ENCODE measurements around the gene SSR3.

SSR3 gene

DNA sequence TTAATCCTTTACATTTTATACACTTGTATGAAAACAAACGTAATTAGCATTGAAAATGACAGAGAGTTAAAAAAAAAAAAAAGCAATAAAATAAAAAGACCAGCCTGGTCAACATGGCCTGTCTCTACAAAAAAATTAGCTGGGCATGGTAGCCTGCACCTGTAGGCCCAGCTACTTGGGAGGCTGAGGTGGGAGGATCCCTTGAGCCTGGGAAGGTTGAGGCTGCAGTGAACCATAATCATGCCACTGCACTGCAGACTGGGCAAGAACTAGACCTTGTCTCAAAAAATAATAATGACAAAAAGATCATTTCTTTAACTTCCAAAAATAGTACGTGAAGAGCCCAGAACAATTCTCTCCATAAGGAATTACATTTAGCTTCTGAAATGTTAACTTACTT lies 1.9 kb downstream of the SSR3 start:
- Histone ChIP-seq H4K20me1 (ENCODE audit: control insufficient read depth, insufficient read depth, low read depth, low read length) (no peaks in the 10 kb centered on the region), H3K27me3 (ENCODE audit: control insufficient read depth, low read length) (no peaks in the 10 kb centered on the region), H3K27ac (ENCODE audit: low read depth, low read length) (no peak overlapping the region), H3K9me3 (ENCODE audit: control insufficient read depth, insufficient read depth, low read length) (no peaks in the 10 kb centered on the region), H3F3A (ENCODE audit: control insufficient read depth, insufficient read depth) (no peaks in the 10 kb centered on the region), H3K4me3 (ENCODE audit: low read length) (peak overlapping the region; percentile 99; the same call in 1 of the 2 replicates), H3K9me2 (replicated peaks; ENCODE audit: control insufficient read depth, low read length) (no peaks in the 10 kb centered on the region), H3K79me2 (ENCODE audit: control insufficient read depth, low read length) (peaks cover 63% of the 10 kb centered on the region), H3K4me2 (ENCODE audit: low read length) (peak overlapping the region; percentile 89; the same call in 1 of the 2 replicates), H3K4me1 (ENCODE audit: control insufficient read depth, low read length) (peaks cover 30% of the 10 kb centered on the region), H3K36me3 (ENCODE audit: control insufficient read depth, low read length) (peaks cover 63% of the 10 kb centered on the region)
- no peak for TF ChIP-seq EZH2phosphoT487 (IDR thresholded peaks at IDR 0.05; ENCODE audit: borderline replicate concordance, low read length)
- TF ChIP-seq, protein P1, sequence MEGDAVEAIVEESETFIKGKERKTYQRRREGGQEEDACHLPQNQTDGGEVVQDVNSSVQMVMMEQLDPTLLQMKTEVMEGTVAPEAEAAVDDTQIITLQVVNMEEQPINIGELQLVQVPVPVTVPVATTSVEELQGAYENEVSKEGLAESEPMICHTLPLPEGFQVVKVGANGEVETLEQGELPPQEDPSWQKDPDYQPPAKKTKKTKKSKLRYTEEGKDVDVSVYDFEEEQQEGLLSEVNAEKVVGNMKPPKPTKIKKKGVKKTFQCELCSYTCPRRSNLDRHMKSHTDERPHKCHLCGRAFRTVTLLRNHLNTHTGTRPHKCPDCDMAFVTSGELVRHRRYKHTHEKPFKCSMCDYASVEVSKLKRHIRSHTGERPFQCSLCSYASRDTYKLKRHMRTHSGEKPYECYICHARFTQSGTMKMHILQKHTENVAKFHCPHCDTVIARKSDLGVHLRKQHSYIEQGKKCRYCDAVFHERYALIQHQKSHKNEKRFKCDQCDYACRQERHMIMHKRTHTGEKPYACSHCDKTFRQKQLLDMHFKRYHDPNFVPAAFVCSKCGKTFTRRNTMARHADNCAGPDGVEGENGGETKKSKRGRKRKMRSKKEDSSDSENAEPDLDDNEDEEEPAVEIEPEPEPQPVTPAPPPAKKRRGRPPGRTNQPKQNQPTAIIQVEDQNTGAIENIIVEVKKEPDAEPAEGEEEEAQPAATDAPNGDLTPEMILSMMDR (IDR thresholded peaks at IDR 0.05; ENCODE audit: low read depth, low read length, poor library complexity, severe bottlenecking), result no peak

DNA sequence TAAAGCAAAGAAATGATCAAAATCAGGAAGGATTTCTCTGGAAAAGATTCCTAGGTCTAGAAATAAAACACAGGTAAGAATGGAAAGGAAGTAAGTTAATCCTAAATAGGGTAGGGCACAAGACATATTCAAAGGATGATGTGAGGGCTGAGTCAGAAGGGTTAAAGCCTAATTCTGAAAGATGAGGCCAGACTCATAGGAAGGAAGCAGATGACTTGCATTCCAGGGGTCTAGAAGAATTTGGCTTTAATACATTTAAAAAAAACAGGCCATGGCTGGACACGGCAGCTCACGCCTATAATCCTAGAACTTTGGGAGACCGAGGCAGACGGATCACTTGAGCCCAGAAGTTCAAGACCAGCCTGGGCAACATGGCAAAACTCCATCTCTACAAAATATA lies 3.2 kb downstream of the SSR3 start:
- Histone ChIP-seq H4K20me1 (ENCODE audit: control insufficient read depth, insufficient read depth, low read depth, low read length) (no peaks in the 10 kb centered on the region), H3K4me1 (ENCODE audit: control insufficient read depth, low read length) (peaks cover 30% of the 10 kb centered on the region), H3K4me3 (ENCODE audit: low read length) (no peak overlapping the region), H3K4me2 (ENCODE audit: low read length) (no peak overlapping the region), H3K36me3 (ENCODE audit: control insufficient read depth, low read length) (peaks cover 75% of the 10 kb centered on the region), H3K79me2 (ENCODE audit: control insufficient read depth, low read length) (peaks cover 72% of the 10 kb centered on the region), H3F3A (ENCODE audit: control insufficient read depth, insufficient read depth) (no peaks in the 10 kb centered on the region), H3K9me3 (ENCODE audit: control insufficient read depth, insufficient read depth, low read length) (no peaks in the 10 kb centered on the region), H3K27me3 (ENCODE audit: control insufficient read depth, low read length) (no peaks in the 10 kb centered on the region), H3K9me2 (replicated peaks; ENCODE audit: control insufficient read depth, low read length) (no peaks in the 10 kb centered on the region), H3K27ac (ENCODE audit: low read depth, low read length) (no peak overlapping the region)
- TF ChIP-seq EZH2phosphoT487 (IDR thresholded peaks at IDR 0.05; ENCODE audit: borderline replicate concordance, low read length), result no peak
- TF ChIP-seq, protein P1 (IDR thresholded peaks at IDR 0.05; ENCODE audit: low read depth, low read length, poor library complexity, severe bottlenecking), result no peak

DNA sequence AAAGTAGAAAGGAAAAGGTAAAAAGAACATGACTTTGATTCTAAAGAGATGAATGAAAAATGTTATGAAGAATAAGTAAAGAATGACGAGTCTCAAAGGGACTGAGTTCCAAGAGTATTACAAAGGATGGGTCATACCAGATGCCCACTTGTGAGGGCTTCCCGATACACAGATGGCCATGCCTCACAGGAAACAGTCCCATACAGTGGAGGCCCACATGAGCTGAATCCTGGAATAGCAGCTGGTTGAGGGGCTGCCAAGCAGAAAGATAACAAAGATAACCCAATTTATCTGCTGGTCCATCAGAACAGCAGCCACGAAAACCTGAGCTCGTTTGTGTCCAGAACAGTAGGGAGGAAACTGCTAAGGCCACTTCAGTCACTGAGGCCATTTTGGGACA lies 3.7 kb downstream of the SSR3 start:
- Histone ChIP-seq H3K79me2 (ENCODE audit: control insufficient read depth, low read length) (peaks cover 76% of the 10 kb centered on the region), H3K27ac (ENCODE audit: low read depth, low read length) (no peak overlapping the region), H3K36me3 (ENCODE audit: control insufficient read depth, low read length) (peaks cover 80% of the 10 kb centered on the region), H3K4me3 (ENCODE audit: low read length) (no peak overlapping the region), H3K9me3 (ENCODE audit: control insufficient read depth, insufficient read depth, low read length) (no peaks in the 10 kb centered on the region), H3K4me1 (ENCODE audit: control insufficient read depth, low read length) (peaks cover 30% of the 10 kb centered on the region), H3K4me2 (ENCODE audit: low read length) (no peak overlapping the region), H3F3A (ENCODE audit: control insufficient read depth, insufficient read depth) (no peaks in the 10 kb centered on the region), H3K9me2 (replicated peaks; ENCODE audit: control insufficient read depth, low read length) (no peaks in the 10 kb centered on the region), H3K27me3 (ENCODE audit: control insufficient read depth, low read length) (no peaks in the 10 kb centered on the region), H4K20me1 (ENCODE audit: control insufficient read depth, insufficient read depth, low read depth, low read length) (no peaks in the 10 kb centered on the region)
- TF ChIP-seq, protein P1 (IDR thresholded peaks at IDR 0.05; ENCODE audit: low read depth, low read length, poor library complexity, severe bottlenecking), result no peak
- no peak for TF ChIP-seq EZH2phosphoT487 (IDR thresholded peaks at IDR 0.05; ENCODE audit: borderline replicate concordance, low read length)

Data from DOHH2 (cell line).